ENCODE data around the gene ZSCAN29. TPM values are rescaled to one million over a fixed set of nuclear protein-coding genes. Genes with fewer than 3 reads are reported as not detected.

Gene ZSCAN29
- total and polyA plus RNA-seq, 8 donors: 7.0 to 18.8 (median 12.8) TPM

GRCh38 chr15:43314171-43314570, 56.7 kb downstream of the ZSCAN29 start:
- no peak for DNase-seq
- no peak for FAIRE-seq
- 64 to 70% methylated on average over 3 of the region's 3 CpGs for WGBS, 2 donors
- ATAC-seq: peak in 2 of 4 donors; percentile 16 to 27
- H3K36me3 ChIP-seq: no peaks in the 10 kb centered on the region
- H3K27me3 ChIP-seq: peaks cover 0 to 4% (median 0%) of the 10 kb centered on the region in 4 donors
- TF ChIP-seq, protein P1, sequence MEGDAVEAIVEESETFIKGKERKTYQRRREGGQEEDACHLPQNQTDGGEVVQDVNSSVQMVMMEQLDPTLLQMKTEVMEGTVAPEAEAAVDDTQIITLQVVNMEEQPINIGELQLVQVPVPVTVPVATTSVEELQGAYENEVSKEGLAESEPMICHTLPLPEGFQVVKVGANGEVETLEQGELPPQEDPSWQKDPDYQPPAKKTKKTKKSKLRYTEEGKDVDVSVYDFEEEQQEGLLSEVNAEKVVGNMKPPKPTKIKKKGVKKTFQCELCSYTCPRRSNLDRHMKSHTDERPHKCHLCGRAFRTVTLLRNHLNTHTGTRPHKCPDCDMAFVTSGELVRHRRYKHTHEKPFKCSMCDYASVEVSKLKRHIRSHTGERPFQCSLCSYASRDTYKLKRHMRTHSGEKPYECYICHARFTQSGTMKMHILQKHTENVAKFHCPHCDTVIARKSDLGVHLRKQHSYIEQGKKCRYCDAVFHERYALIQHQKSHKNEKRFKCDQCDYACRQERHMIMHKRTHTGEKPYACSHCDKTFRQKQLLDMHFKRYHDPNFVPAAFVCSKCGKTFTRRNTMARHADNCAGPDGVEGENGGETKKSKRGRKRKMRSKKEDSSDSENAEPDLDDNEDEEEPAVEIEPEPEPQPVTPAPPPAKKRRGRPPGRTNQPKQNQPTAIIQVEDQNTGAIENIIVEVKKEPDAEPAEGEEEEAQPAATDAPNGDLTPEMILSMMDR (IDR thresholded peaks at IDR 0.05): no peak
- no peak overlapping the region for H3K4me3 ChIP-seq
- H3K27ac ChIP-seq: no peak overlapping the region
- H3K4me1 ChIP-seq: no peaks in the 10 kb centered on the region
- H3K9me3 ChIP-seq: no peaks in the 10 kb centered on the region
- intact Hi-C loops (cut with DNase I): no loop called here

GRCh38 chr15:43312378-43312777, 58.5 kb downstream of the ZSCAN29 start:
- no peak overlapping the region for H3K4me3 ChIP-seq
- H3K27me3 ChIP-seq: peaks cover 0 to 4% (median 0%) of the 10 kb centered on the region in 4 donors
- DNase-seq (no peak), ATAC-seq (no peak), FAIRE-seq (no peak)
- no peaks in the 10 kb centered on the region for H3K4me1 ChIP-seq
- H3K36me3 ChIP-seq: no peaks in the 10 kb centered on the region
- TF ChIP-seq, protein P1 (IDR thresholded peaks at IDR 0.05): no peak
- H3K27ac ChIP-seq: no peak overlapping the region
- no peaks in the 10 kb centered on the region for H3K9me3 ChIP-seq
- intact Hi-C loops (cut with DNase I): no loop called here
- 50 to 53% methylated on average over 4 of the region's 4 CpGs for WGBS, 2 donors

Other genes with a start within 250 kb of the ZSCAN29 start
- gene TMEM62, start 237.5 kb downstream of the ZSCAN29 start, total RNA-seq: 10 to 100 TPM in 4 of 6 donors, 1 to 10 TPM in 2; 8.1 to 14.7 (median 10.2) TPM
- gene TMEM62, start 237.5 kb downstream of the ZSCAN29 start, polyA plus RNA-seq: 10 to 100 TPM; 13.9 to 16.8 TPM
- gene CCNDBP1, start 185.6 kb downstream of the ZSCAN29 start, total RNA-seq: 10 to 100 TPM; 17.6 to 35.7 (median 21.7) TPM
- gene CCNDBP1, start 185.6 kb downstream of the ZSCAN29 start, polyA plus RNA-seq: 10 to 100 TPM; 20.1 to 37.7 TPM
- gene EPB42, start 150.0 kb downstream of the ZSCAN29 start, total RNA-seq: not detected
- not detected for gene EPB42, start 150.0 kb downstream of the ZSCAN29 start, polyA plus RNA-seq
- gene TGM5, start 104.1 kb downstream of the ZSCAN29 start, total RNA-seq: not detected
- not detected for gene TGM5, start 104.1 kb downstream of the ZSCAN29 start, polyA plus RNA-seq
- gene TGM7, start 68.8 kb downstream of the ZSCAN29 start, total RNA-seq: not detected
- gene TGM7, start 68.8 kb downstream of the ZSCAN29 start, polyA plus RNA-seq: not detected
- 1 to 10 TPM; 1.9 to 5.0 (median 3.9) TPM for gene LCMT2, start 40.5 kb downstream of the ZSCAN29 start, total RNA-seq
- 1 to 10 TPM; 1.7 to 4.4 TPM for gene LCMT2, start 40.5 kb downstream of the ZSCAN29 start, polyA plus RNA-seq
- gene TUBGCP4, start 58 bp upstream of the ZSCAN29 start, total RNA-seq: 10 to 100 TPM in 2 of 6 donors, 1 to 10 TPM in 4; 7.0 to 14.8 (median 9.6) TPM
- gene TUBGCP4, start 58 bp upstream of the ZSCAN29 start, polyA plus RNA-seq: 1 to 10 TPM; 4.8 to 4.9 TPM
- 10 to 100 TPM; 12.6 to 31.8 (median 15.2) TPM for gene TP53BP1, start 122.1 kb upstream of the ZSCAN29 start, total RNA-seq
- 10 to 100 TPM; 12.4 to 19.0 TPM for gene TP53BP1, start 122.1 kb upstream of the ZSCAN29 start, polyA plus RNA-seq
- gene MAP1A, start 146.6 kb upstream of the ZSCAN29 start, total RNA-seq: 1 to 10 TPM in 3 of 6 donors, under 1 TPM in 3; 0.59 to 4.1 (median 1.6) TPM
- 1 to 10 TPM; 1.3 to 1.7 TPM for gene MAP1A, start 146.6 kb upstream of the ZSCAN29 start, polyA plus RNA-seq
- gene PPIP5K1, start 219.2 kb upstream of the ZSCAN29 start, total RNA-seq: 10 to 100 TPM; 13.3 to 39.9 (median 17.2) TPM
- 10 to 100 TPM; 11.3 to 16.0 TPM for gene PPIP5K1, start 219.2 kb upstream of the ZSCAN29 start, polyA plus RNA-seq
- 1 to 10 TPM in 5 of 6 donors, under 1 TPM in 1; 0.97 to 3.5 (median 3.1) TPM for gene CKMT1B, start 223.0 kb upstream of the ZSCAN29 start, total RNA-seq
- gene CKMT1B, start 223.0 kb upstream of the ZSCAN29 start, polyA plus RNA-seq: 1 to 10 TPM; 2.7 to 8.5 TPM
- gene STRC, start 247.8 kb upstream of the ZSCAN29 start, total RNA-seq: under 1 TPM in 5 of 6 donors, not detected in 1; 0.28 to 0.43 (median 0.32) TPM
- gene STRC, start 247.8 kb upstream of the ZSCAN29 start, polyA plus RNA-seq: under 1 TPM; 0.46 to 0.82 TPM